HG02623 (cell line): ENCODE measurements around the gene OR2T1.
"Not testable (repeated sequence)": the region's sequence is repeated elsewhere in the genome, so short reads cannot be mapped to it uniquely, and the experiment has no call there.

Experiments used
- ATAC-seq: cut with Tn5 transposase; IDR thresholded peaks from one replicate; pipeline ENCODE4 v1.9.1; 2021; ENCODE audit warnings: moderate library complexity; ENCODE audit not compliant: unreplicated experiment

The OR2T1 gene

GRCh38 chr1:248402748-248403147, at the start of gene OR2T1:
Gene OR2T1 (plus strand): TSS chr1:248403048. CDS start chr1:248406148, 3,100 bp downstream.
- no peak for ATAC-seq

- ATAC-seq, result no peak
Observed at GRCh38 chr1:248359415-248359814, 43.4 kb upstream of the OR2T1 start.

- ATAC-seq, result no peak
Observed at GRCh38 chr1:248361121-248361715, 41.6 kb upstream of the OR2T1 start, which contains the start of gene OR2T4. Gene OR2T4 (plus strand): TSS chr1:248361665. CDS start chr1:248361665, 0 bp downstream.

GRCh38 chr1:248366609-248367008, 36.2 kb upstream of the OR2T1 start:
- no peak for ATAC-seq

- no peak for ATAC-seq
Observed at GRCh38 chr1:248372394-248372793, 30.5 kb upstream of the OR2T1 start.

GRCh38 chr1:248373761-248374160, 29.1 kb upstream of the OR2T1 start:
- ATAC-seq, result no peak

- ATAC-seq, result no peak
Observed at GRCh38 chr1:248375446-248375845, 27.4 kb upstream of the OR2T1 start, which contains the start of gene OR2T6. Gene OR2T6 (plus strand): TSS chr1:248375746. CDS start chr1:248387609, 11,863 bp downstream.

GRCh38 chr1:248376916-248377315, 25.9 kb upstream of the OR2T1 start:
- ATAC-seq, result no peak

- ATAC-seq, result no peak
Observed at GRCh38 chr1:248380854-248381253, 22.0 kb upstream of the OR2T1 start.

- no peak for ATAC-seq
Observed at GRCh38 chr1:248388426-248388825, 14.4 kb upstream of the OR2T1 start.

- ATAC-seq, result no peak
Observed at GRCh38 chr1:248393050-248393449, 9.8 kb upstream of the OR2T1 start.

GRCh38 chr1:248404024-248404423, 1.2 kb downstream of the OR2T1 start:
- no peak for ATAC-seq

- peak; percentile 44 for ATAC-seq
Observed at GRCh38 chr1:248406721-248407692, 4.2 kb downstream of the OR2T1 start.

GRCh38 chr1:248416226-248416625, 13.4 kb downstream of the OR2T1 start:
- ATAC-seq, result no peak

- ATAC-seq, result no peak
Observed at GRCh38 chr1:248417854-248418253, 15.0 kb downstream of the OR2T1 start.

- no peak for ATAC-seq
Observed at GRCh38 chr1:248421384-248421783, 18.5 kb downstream of the OR2T1 start.

- peak; percentile 46 for ATAC-seq
Observed at GRCh38 chr1:248427526-248428191, 24.8 kb downstream of the OR2T1 start.

- ATAC-seq, result peak; percentile 96
Observed at GRCh38 chr1:248428192-248428533, 25.3 kb downstream of the OR2T1 start.

GRCh38 chr1:248431683-248432082, 28.8 kb downstream of the OR2T1 start:
- not testable (repeated sequence) for ATAC-seq

GRCh38 chr1:248432201-248432600, 29.4 kb downstream of the OR2T1 start:
- not testable (repeated sequence) for ATAC-seq

- not testable (repeated sequence) for ATAC-seq
Observed at GRCh38 chr1:248433811-248434415, 31.1 kb downstream of the OR2T1 start.
